Esophagus (tissue), 2 donors: ENCODE results near the gene IL17D. TPM values are rescaled to one million over a fixed set of nuclear protein-coding genes. Genes with fewer than 3 reads are reported as not detected.
"Not testable (repeated sequence)": the region's sequence is repeated elsewhere in the genome, so short reads cannot be mapped to it uniquely, and the experiment has no call there.

Source experiments
- H3K27ac ChIP-seq, 2 donors: one replicate each; pipeline ENCODE4 v1.5.1; 2013; ENCODE audit warnings: low read depth in 2 of 2, mild to moderate bottlenecking in 2 of 2, inconsistent platforms in 1 of 2, low read length in 1 of 2, moderate library complexity in 1 of 2
- H3K27me3 ChIP-seq, 2 donors: one replicate each; pipeline ENCODE4 v1.6.1; 2013; ENCODE audit warnings: low read length in 2 of 2, control low read depth in 1 of 2, mild to moderate bottlenecking in 1 of 2; ENCODE audit not compliant: insufficient read depth in 2 of 2, control insufficient read depth in 1 of 2
- H3K36me3 ChIP-seq, 2 donors: one replicate each; pipeline ENCODE4 v1.6.1; 2013; ENCODE audit warnings: low read length in 1 of 2; ENCODE audit not compliant: control insufficient read depth in 2 of 2, insufficient read depth in 2 of 2
- H3K4me1 ChIP-seq, 2 donors: one replicate each; pipeline ENCODE4 v1.6.1; 2013; ENCODE audit warnings: low read length in 1 of 2; ENCODE audit not compliant: control insufficient read depth in 2 of 2, insufficient read depth in 2 of 2
- H3K4me3 ChIP-seq, 2 donors: one replicate each; pipeline ENCODE4 v1.5.1; 2013; ENCODE audit warnings: low read length in 2 of 2, mild to moderate bottlenecking in 2 of 2, low read depth in 1 of 2, moderate library complexity in 1 of 2
- H3K9me3 ChIP-seq, 2 donors: one replicate each; pipeline ENCODE4 v1.6.1; 2013; ENCODE audit warnings: mild to moderate bottlenecking in 2 of 2, low read depth in 1 of 2, low read length in 1 of 2, moderate library complexity in 1 of 2; ENCODE audit not compliant: control insufficient read depth in 2 of 2, insufficient read depth in 1 of 2
- WGBS, 2 donors: extraction: QIAGEN DNeasy Blood & Tissue Kit; methylation state at CpG; one replicate each; pipeline ENCODE4 v1.1.7; 2013; 5-methylcytosine and 5-hydroxymethylcytosine counted together
- polyA plus RNA-seq, 2 donors: library from polyadenylated mRNA; stranded (reverse); fragments of 200-250 nt; gene quantifications; one replicate each; pipeline ENCODE4 v1.2.3, GENCODE V29; 2013
- donor health status: healthy with polysubstance abuse.
- donor health status: Bipolar disorder and iron deficiency.

IL17D gene
- polyA plus RNA-seq, 2 donors: 0.35 to 0.61 TPM

DNA sequence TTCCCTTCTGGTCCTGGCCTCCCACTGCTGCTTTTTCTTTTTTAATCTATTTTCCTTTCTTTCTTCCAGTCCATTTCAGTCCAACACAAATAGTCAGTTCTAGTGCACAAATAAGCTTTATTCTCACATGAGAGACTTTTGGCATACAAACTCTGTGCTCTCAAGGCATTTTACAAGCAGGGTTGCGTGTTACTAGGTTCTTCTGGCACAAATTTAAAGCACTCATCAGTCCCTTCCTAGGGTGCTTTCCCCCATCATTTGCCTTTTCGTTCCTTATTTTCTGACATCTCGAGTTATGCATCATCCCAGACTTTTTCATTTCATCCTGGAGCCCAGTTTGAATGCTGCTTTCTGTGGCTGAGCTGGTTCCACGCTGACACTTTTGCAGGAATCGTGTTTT is 29.8 kb upstream of the IL17D start:
- Histone ChIP-seq H3K9me3 (no peaks in the 10 kb centered on the region), H3K27me3 (no peaks in the 10 kb centered on the region), H3K4me1 (no peaks in the 10 kb centered on the region), H3K27ac (no peak overlapping the region), H3K4me3 (no peak overlapping the region), H3K36me3 (no peaks in the 10 kb centered on the region)
- 82 to 88% methylated on average over 5 of the region's 5 CpGs for WGBS, 2 donors

DNA sequence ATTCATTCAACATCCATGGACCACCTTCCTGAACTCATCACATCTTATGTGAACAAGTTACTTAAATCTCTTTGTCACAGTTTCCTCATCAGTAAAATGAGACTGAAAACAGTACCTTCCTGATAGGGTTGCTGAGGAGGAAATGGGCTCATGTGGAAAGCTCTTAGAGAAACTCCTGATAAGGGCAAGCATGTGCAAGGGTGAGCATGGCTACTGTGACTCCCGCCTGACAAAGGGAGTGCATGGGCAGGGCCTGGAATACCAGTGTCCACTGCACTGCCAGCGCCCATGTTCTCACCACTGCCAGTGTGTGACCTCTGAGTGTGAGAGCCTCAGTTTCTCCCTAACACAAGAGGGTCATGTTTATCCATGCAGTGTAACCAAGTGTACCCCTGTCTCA is 27.3 kb upstream of the IL17D start:
- Histone ChIP-seq H3K36me3 (no peaks in the 10 kb centered on the region), H3K27ac (no peak overlapping the region), H3K4me3 (no peak overlapping the region), H3K9me3 (no peaks in the 10 kb centered on the region), H3K4me1 (no peaks in the 10 kb centered on the region), H3K27me3 (no peaks in the 10 kb centered on the region)
- 86 to 96% methylated on average over 2 of the region's 2 CpGs for WGBS, 2 donors

DNA sequence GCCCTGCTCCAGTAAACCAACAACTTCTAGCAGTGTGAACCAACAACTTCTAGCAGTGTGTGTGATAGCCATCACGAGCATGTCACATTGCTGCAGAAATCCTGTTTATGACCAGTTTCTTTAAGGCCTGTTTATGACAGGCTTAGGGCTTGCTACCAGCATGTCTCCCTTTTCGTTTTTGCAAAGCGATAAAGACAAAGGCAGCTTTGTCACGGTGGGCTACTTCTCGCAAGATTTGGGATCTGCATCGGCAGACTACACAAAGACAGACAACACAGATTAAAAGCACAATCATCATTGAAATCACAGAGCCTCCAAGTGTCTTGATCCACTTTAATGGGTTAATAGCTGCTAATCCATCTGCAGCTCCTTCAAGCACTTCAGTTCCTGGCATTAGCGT is 24.9 kb upstream of the IL17D start:
- H3K27ac ChIP-seq, H3K9me3 ChIP-seq, H3K4me3 ChIP-seq, H3K27me3 ChIP-seq, H3K4me1 ChIP-seq, H3K36me3 ChIP-seq: not testable (repeated sequence)
- WGBS, 2 donors: 66 to 82% methylated on average over 7 of the region's 7 CpGs

DNA sequence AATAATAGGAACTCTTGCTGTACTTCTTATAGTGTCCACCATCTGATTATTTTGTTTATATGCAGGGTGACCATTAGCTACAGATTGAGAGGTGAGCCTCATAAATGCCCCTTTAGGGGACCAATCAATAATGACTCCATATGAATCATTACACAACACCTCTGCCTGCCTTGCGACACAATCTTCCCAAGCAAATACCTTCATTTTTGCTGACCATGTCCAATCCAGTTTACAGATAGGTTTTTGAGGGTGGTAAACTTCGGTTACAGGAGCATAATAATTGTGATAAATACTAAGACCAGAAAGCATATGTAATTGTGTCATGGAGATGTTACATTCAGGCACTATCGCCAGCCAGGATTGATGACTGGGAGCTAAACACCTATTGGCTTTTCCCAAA is 23.6 kb upstream of the IL17D start:
- H3K27ac ChIP-seq: no peak overlapping the region
- H3K27me3 ChIP-seq: no peaks in the 10 kb centered on the region
- WGBS, 2 donors: 86 to 98% methylated on average over 3 of the region's 3 CpGs
- H3K4me3 ChIP-seq: no peak overlapping the region
- H3K9me3 ChIP-seq: no peaks in the 10 kb centered on the region
- no peaks in the 10 kb centered on the region for H3K36me3 ChIP-seq
- H3K4me1 ChIP-seq: no peaks in the 10 kb centered on the region

- no peak overlapping the region for H3K27ac ChIP-seq
- WGBS, 2 donors: 95% methylated on average over 10 of the region's 10 CpGs
- H3K4me1 ChIP-seq: no peaks in the 10 kb centered on the region
- H3K36me3 ChIP-seq: no peaks in the 10 kb centered on the region
- H3K27me3 ChIP-seq: no peaks in the 10 kb centered on the region
- H3K4me3 ChIP-seq: no peak overlapping the region
- H3K9me3 ChIP-seq: no peaks in the 10 kb centered on the region
These were observed 23.0 kb upstream of the IL17D start for GRCh38 chr13:20680416-20681080.

DNA sequence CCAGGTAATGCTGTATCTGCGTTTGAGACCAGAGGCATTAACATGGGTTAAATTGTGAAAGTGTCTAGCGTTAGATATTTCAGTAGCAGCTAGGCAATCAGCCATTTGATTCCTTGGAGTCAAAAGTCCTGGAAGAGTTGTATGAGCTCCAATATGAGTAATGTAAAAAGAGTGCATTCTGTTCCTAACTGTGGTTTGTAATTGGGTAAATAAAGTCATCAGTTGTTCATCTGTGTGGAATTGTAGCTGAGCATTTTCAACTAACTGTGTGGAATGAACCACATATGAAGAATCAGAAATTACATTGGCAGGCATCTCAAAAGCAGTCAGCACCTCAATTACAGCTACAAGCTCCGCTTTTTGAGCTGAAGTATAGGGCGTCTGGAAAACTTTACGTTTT is 22.0 kb upstream of the IL17D start:
- not testable (repeated sequence) for H3K4me1 ChIP-seq, H3K36me3 ChIP-seq, H3K27me3 ChIP-seq, H3K27ac ChIP-seq, H3K9me3 ChIP-seq, H3K4me3 ChIP-seq
- 77 to 88% methylated on average over 5 of the region's 5 CpGs for WGBS, 2 donors

- no peaks in the 10 kb centered on the region for H3K9me3 ChIP-seq
- H3K27me3 ChIP-seq: no peaks in the 10 kb centered on the region
- H3K4me1 ChIP-seq: no peaks in the 10 kb centered on the region
- no peak overlapping the region for H3K4me3 ChIP-seq
- H3K36me3 ChIP-seq: no peaks in the 10 kb centered on the region
- H3K27ac ChIP-seq: no peak overlapping the region
- WGBS, 2 donors: 99 to 100% methylated on average over 1 of the region's 1 CpG
These were observed 21.4 kb upstream of the IL17D start for GRCh38 chr13:20682061-20682460.

GRCh38 chr13:20684041-20684440 is 19.5 kb upstream of the IL17D start:
- H3K36me3 ChIP-seq: no peaks in the 10 kb centered on the region
- 88 to 91% methylated on average over 4 of the region's 4 CpGs for WGBS, 2 donors
- H3K4me3 ChIP-seq: no peak overlapping the region
- no peaks in the 10 kb centered on the region for H3K9me3 ChIP-seq
- H3K4me1 ChIP-seq: no peaks in the 10 kb centered on the region
- H3K27ac ChIP-seq: no peak overlapping the region
- H3K27me3 ChIP-seq: no peaks in the 10 kb centered on the region

DNA sequence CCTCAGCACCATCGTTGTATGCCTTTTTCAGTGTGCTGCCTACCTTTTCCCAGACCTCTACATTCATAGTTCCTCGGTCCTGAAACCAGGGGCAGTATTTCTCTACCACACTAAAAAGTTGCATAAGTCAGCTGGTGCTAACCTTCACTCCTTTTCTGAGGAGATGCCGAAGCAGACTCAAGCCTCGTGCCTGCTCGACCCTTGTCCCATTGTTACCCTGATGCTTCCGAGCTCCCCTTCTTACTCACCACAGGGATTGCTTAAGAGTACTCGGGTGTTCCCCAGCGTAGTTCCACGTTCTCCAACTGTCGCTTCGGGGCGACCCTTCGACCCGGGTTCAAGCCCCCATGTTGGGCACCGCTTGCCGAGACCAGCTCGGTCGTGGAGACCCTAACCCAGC is 19.0 kb upstream of the IL17D start:
- Histone ChIP-seq H3K4me3 (no peak overlapping the region), H3K4me1 (no peaks in the 10 kb centered on the region), H3K36me3 (no peaks in the 10 kb centered on the region), H3K9me3 (no peaks in the 10 kb centered on the region), H3K27ac (no peak overlapping the region), H3K27me3 (no peaks in the 10 kb centered on the region)
- 76 to 86% methylated on average over 18 of the region's 18 CpGs for WGBS, 2 donors

- Histone ChIP-seq H3K4me3 (no peak overlapping the region), H3K27me3 (no peaks in the 10 kb centered on the region), H3K36me3 (no peaks in the 10 kb centered on the region), H3K27ac (no peak overlapping the region), H3K9me3 (no peaks in the 10 kb centered on the region), H3K4me1 (no peaks in the 10 kb centered on the region)
- 77 to 85% methylated on average over 6 of the region's 6 CpGs for WGBS, 2 donors
These were observed 18.4 kb upstream of the IL17D start for GRCh38 chr13:20685092-20685491.
